Measurements from ENCODE around the gene PGP. TPM values are rescaled to one million over a fixed set of nuclear protein-coding genes. Genes with fewer than 3 reads are reported as not detected.

Gene PGP
- total RNA-seq, 2 experiments from 2014 or later = 8.1 to 8.5 TPM

DNA sequence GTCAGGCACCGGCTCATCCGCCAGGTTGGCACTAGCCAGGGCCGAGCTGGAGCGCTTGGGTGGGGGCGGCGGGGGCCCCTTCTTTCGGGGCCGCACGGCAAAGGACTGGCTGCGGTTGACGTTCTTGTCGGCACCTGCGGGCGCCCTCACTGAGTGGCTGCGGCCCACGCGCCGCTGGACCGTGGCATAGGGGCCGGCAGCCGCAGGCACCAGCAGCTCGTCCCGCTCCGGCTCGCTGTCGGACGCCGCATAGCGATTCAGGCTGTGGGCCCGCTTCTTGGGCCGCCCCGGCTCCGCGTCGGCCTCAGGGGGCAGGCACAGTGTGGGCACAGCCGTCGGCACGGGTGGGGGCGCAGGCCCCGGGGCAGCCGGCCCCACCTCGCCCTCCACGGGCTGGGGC, 34.2 kb downstream of the PGP start:
- Mint-ChIP-seq H3K4me3 (no peak overlapping the region), H3K4me1 (ENCODE audit: low read depth) (no peaks in the 10 kb centered on the region), H3K27ac (no peak overlapping the region), H3K36me3 (ENCODE audit: low read depth) (no peaks in the 10 kb centered on the region), H3K27me3 (no peaks in the 10 kb centered on the region), H3K9me3 (no peaks in the 10 kb centered on the region)
- CTCF ChIA-PET = no interaction called here
- POLR2A ChIA-PET = no interaction called here
- peaks cover 10% of the 10 kb centered on the region for H3K36me3 ChIP-seq (ENCODE audit: insufficient read depth, low read length)
- H3K4me1 ChIP-seq (ENCODE audit: insufficient read depth, low read length) = no peaks in the 10 kb centered on the region
- TF ChIP-seq, protein P1, sequence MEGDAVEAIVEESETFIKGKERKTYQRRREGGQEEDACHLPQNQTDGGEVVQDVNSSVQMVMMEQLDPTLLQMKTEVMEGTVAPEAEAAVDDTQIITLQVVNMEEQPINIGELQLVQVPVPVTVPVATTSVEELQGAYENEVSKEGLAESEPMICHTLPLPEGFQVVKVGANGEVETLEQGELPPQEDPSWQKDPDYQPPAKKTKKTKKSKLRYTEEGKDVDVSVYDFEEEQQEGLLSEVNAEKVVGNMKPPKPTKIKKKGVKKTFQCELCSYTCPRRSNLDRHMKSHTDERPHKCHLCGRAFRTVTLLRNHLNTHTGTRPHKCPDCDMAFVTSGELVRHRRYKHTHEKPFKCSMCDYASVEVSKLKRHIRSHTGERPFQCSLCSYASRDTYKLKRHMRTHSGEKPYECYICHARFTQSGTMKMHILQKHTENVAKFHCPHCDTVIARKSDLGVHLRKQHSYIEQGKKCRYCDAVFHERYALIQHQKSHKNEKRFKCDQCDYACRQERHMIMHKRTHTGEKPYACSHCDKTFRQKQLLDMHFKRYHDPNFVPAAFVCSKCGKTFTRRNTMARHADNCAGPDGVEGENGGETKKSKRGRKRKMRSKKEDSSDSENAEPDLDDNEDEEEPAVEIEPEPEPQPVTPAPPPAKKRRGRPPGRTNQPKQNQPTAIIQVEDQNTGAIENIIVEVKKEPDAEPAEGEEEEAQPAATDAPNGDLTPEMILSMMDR (IDR thresholded peaks at IDR 0.05) = no peak
- H3K4me3 ChIP-seq (ENCODE audit: low read length) = no peak overlapping the region
- no peak overlapping the region for H3K27ac ChIP-seq (ENCODE audit: low read depth in 1 of 2, low read length in 2 of 2)
- ATAC-seq (ENCODE audit: poor library complexity) (no peak), DNase-seq (no peak)
- no peaks in the 10 kb centered on the region for H3K9me3 ChIP-seq (ENCODE audit: control insufficient read depth in 1 of 2, insufficient read depth in 1 of 2, low read length in 2 of 2)
- intact Hi-C loops (cut with DNase I, micrococcal nuclease) = no loop called here
- H3K27me3 ChIP-seq (ENCODE audit: control insufficient read depth in 1 of 2, insufficient read depth in 2 of 2, low read length in 2 of 2) = no peaks in the 10 kb centered on the region

DNA sequence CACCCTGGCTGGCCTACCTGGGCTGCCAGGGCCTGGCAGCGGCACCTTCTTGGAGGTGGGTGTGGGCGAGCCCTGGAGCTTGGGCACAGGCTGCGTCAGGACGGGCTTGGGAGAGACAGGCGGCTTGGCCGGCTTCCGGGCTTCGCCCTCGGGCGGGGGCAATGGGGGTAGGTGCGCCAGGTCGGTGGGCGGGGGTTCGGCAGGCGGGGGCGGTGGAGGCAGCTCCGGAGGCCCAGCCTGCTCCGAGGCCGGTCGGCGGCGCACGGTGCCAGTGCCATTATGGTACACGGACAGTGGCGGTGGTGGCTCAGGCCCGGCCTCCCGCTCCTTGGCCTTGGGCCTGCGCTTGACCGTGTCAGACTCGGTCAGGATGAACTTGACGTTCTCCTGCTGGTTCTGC, 35.1 kb downstream of the PGP start:
- ATAC-seq (ENCODE audit: poor library complexity) (no peak), DNase-seq (no peak)
- Histone ChIP-seq H3K4me1 (ENCODE audit: insufficient read depth, low read length) (no peaks in the 10 kb centered on the region), H3K4me3 (ENCODE audit: low read length) (no peak overlapping the region), H3K36me3 (ENCODE audit: insufficient read depth, low read length) (peaks cover 18% of the 10 kb centered on the region), H3K27ac (ENCODE audit: low read depth in 1 of 2, low read length in 2 of 2) (no peak overlapping the region), H3K9me3 (ENCODE audit: control insufficient read depth in 1 of 2, insufficient read depth in 1 of 2, low read length in 2 of 2) (no peaks in the 10 kb centered on the region), H3K27me3 (ENCODE audit: control insufficient read depth in 1 of 2, insufficient read depth in 2 of 2, low read length in 2 of 2) (no peaks in the 10 kb centered on the region)
- Mint-ChIP-seq H3K36me3 (ENCODE audit: low read depth) (peaks cover under 1% of the 10 kb centered on the region), H3K4me3 (no peak overlapping the region), H3K9me3 (no peaks in the 10 kb centered on the region), H3K27me3 (no peaks in the 10 kb centered on the region), H3K4me1 (ENCODE audit: low read depth) (no peaks in the 10 kb centered on the region), H3K27ac (no peak overlapping the region)
- ChIA-PET CTCF (no interaction called here), POLR2A (no interaction called here)
- TF ChIP-seq, protein P1 (IDR thresholded peaks at IDR 0.05) = no peak
- intact Hi-C loops (cut with DNase I, micrococcal nuclease) = no loop called here

DNA sequence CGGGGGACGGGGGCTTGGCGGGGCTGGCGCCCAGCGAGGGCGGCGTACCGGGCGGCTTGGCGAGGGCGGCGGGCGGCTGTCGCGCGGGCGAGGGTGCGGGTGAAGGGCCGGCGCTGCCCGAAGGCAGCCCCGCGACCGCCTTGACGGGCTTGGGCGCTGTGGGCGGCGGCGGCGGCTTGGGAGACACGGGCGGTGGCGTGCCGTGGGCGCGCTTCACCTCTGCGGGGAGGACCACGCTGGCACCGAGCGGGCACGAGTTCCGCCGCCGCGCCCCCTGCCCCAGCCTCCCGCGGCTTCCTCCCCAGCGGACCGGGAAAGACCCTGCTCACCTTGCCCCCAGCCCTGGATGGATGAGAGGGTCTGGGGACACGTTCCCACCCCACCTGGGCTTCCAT, 35.5 kb downstream of the PGP start:
- Mint-ChIP-seq H3K4me3 (no peak overlapping the region), H3K4me1 (ENCODE audit: low read depth) (no peaks in the 10 kb centered on the region), H3K36me3 (ENCODE audit: low read depth) (peaks cover 6% of the 10 kb centered on the region), H3K9me3 (no peaks in the 10 kb centered on the region), H3K27me3 (no peaks in the 10 kb centered on the region), H3K27ac (no peak overlapping the region)
- H3K4me1 ChIP-seq (ENCODE audit: insufficient read depth, low read length) = no peaks in the 10 kb centered on the region
- ATAC-seq (ENCODE audit: poor library complexity) = no peak
- peaks cover 23% of the 10 kb centered on the region for H3K36me3 ChIP-seq (ENCODE audit: insufficient read depth, low read length)
- ChIA-PET POLR2A (no interaction called here), CTCF (no interaction called here)
- intact Hi-C loops (cut with DNase I, micrococcal nuclease) = no loop called here
- H3K27ac ChIP-seq (ENCODE audit: low read depth in 1 of 2, low read length in 2 of 2) = no peak overlapping the region
- no peak overlapping the region for H3K4me3 ChIP-seq (ENCODE audit: low read length)
- no peaks in the 10 kb centered on the region for H3K27me3 ChIP-seq (ENCODE audit: control insufficient read depth in 1 of 2, insufficient read depth in 2 of 2, low read length in 2 of 2)
- TF ChIP-seq, protein P1 (IDR thresholded peaks at IDR 0.05) = no peak
- DNase-seq = no peak
- no peaks in the 10 kb centered on the region for H3K9me3 ChIP-seq (ENCODE audit: control insufficient read depth in 1 of 2, insufficient read depth in 1 of 2, low read length in 2 of 2)
